Measurements from ENCODE around the gene LZTR1.
"Not testable (repeated sequence)": the region's sequence is repeated elsewhere in the genome, so short reads cannot be mapped to it uniquely, and the experiment has no call there.

LZTR1 gene

DNA sequence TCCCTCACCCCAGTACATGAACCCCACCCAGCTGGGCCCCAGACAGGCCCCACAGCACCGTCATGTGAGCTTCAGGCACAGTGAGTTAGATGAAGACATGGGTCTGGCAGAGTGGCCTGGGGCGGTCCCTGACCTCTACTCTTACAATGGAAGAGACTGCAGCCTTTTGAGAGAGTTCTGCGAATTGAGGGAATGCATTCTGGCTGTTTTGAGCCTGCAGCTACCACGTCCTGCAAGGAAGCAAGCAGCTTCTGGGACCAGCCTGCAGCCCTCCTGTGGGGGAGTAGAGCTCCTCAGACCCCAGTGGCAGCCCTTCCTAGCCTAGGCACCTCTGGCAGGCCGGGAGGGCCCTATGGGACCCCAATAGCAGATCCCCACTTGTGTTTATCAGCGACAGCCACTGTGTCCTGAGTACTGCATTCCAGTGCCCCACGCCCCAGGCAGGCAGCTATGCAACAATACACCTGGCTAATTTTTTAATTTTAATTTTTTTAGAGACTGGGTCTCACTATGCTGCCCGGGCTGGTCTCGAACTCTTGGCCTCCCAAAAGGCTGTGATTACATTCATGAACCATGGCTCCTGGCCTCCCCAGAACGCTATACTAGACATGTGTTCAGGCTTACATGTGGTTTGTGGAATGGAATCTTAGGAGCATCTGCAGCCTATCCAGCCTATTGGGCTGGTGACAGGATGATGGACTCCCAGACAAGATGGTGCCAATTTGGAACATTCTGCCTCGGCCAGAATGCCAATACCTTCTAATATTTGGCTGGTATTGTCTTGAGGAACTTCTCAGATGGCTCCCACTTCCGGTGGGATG is 51.0 kb downstream of the LZTR1 start:
- 94% methylated on average over 9 of the region's 12 CpGs for WGBS (ENCODE audit: insufficient coverage)
- Histone ChIP-seq H3K4me3 (ENCODE audit: control insufficient read depth in 1 of 7, extremely low read depth in 1 of 7, insufficient read depth in 4 of 7, low read depth in 2 of 7, low read length in 6 of 7) (no peak overlapping the region), H3K4me1 (ENCODE audit: control extremely low read depth in 1 of 4, control insufficient read depth in 4 of 4, insufficient read depth in 4 of 4, low read length in 3 of 4) (peaks cover 0 to 8% (median 5%) of the 10 kb centered on the region in 4 experiments), H3K27ac (ENCODE audit: insufficient read depth in 1 of 2, low read depth in 1 of 2, low read length in 2 of 2, poor library complexity in 1 of 2, severe bottlenecking in 2 of 2) (no peak overlapping the region), H3K9me3 (ENCODE audit: control extremely low read depth in 1 of 5, control insufficient read depth in 4 of 5, insufficient read depth in 2 of 5, low read depth in 1 of 5, low read length in 4 of 5) (no peaks in the 10 kb centered on the region), H3K27me3 (replicated peaks in 2 of 5; ENCODE audit: control insufficient read depth in 4 of 5, insufficient read depth in 5 of 5, low read length in 4 of 5) (peaks cover 0 to 27% (median 15%) of the 10 kb centered on the region in 5 experiments), H3K36me3 (ENCODE audit: control insufficient read depth in 4 of 4, insufficient read depth in 4 of 4, low read length in 3 of 4) (no peaks in the 10 kb centered on the region)
- POLR2A ChIA-PET = no interaction called here
- CTCF ChIA-PET = interaction anchor here (1.1 kb wide), 1 partner anchor 30 kb away, joined by 3 read pairs; no protein-coding TSS in a partner anchor
- DNase-seq = no peak

DNA sequence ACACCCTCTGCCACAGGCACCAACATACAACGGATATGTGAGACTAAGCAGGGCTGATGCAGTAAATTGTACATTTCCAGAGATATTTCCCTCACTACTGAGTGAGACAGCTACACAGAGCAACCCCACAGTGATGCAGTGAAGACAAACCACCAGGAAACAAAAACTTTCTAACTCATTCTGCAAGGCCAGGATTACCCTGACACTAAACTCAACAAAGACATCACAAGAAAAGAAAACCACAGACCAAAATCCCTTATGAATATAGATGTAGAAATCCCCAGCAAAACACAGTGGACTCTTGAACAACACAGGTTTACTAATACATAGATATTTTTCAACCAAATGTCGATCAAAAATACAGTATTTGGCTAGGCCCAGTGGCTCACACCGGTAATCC is 51.8 kb downstream of the LZTR1 start:
- no peak for DNase-seq
- 100% methylated on average over 2 of the region's 3 CpGs for WGBS (ENCODE audit: insufficient coverage)
- peaks cover 0 to 8% (median 5%) of the 10 kb centered on the region in 4 experiments for H3K4me1 ChIP-seq (ENCODE audit: control extremely low read depth in 1 of 4, control insufficient read depth in 4 of 4, insufficient read depth in 4 of 4, low read length in 3 of 4)
- CTCF ChIA-PET = interaction anchor here (1.1 kb wide), 1 partner anchor 31 kb away, joined by 3 read pairs; no protein-coding TSS in a partner anchor
- peaks cover 0 to 27% (median 15%) of the 10 kb centered on the region in 5 experiments for H3K27me3 ChIP-seq (replicated peaks in 2 of 5; ENCODE audit: control insufficient read depth in 4 of 5, insufficient read depth in 5 of 5, low read length in 4 of 5)
- H3K27ac ChIP-seq (ENCODE audit: insufficient read depth in 1 of 2, low read depth in 1 of 2, low read length in 2 of 2, poor library complexity in 1 of 2, severe bottlenecking in 2 of 2) = no peak overlapping the region
- H3K4me3 ChIP-seq (ENCODE audit: control insufficient read depth in 1 of 7, extremely low read depth in 1 of 7, insufficient read depth in 4 of 7, low read depth in 2 of 7, low read length in 6 of 7) = no peak overlapping the region
- POLR2A ChIA-PET = no interaction called here
- no peaks in the 10 kb centered on the region for H3K9me3 ChIP-seq (ENCODE audit: control extremely low read depth in 1 of 5, control insufficient read depth in 4 of 5, insufficient read depth in 2 of 5, low read depth in 1 of 5, low read length in 4 of 5)
- H3K36me3 ChIP-seq (ENCODE audit: control insufficient read depth in 4 of 4, insufficient read depth in 4 of 4, low read length in 3 of 4) = no peaks in the 10 kb centered on the region

DNA sequence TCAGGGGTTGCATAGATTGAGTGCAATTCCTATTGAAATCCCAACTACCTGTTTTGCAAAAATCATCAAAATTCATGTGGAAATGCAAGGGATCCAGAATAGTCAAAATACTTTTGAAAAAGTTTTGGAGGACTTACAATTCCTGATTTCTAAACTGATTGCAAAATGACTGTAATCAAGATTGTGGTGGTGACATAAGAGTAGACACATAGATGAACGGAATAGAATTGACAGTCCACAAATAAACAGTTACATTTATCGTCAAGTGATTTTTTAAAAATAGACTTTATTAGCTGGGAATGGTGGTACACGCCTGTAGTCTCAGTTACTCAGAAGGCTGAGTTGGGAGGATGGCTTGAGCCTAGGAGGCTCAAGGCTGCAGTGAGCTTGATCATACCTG is 52.9 kb downstream of the LZTR1 start:
- Histone ChIP-seq H3K4me1 (ENCODE audit: control extremely low read depth in 1 of 4, control insufficient read depth in 4 of 4, insufficient read depth in 4 of 4, low read length in 3 of 4) (peaks cover 0 to 8% (median 5%) of the 10 kb centered on the region in 4 experiments), H3K4me3 (ENCODE audit: control insufficient read depth in 1 of 7, extremely low read depth in 1 of 7, insufficient read depth in 4 of 7, low read depth in 2 of 7, low read length in 6 of 7) (no peak overlapping the region), H3K36me3 (ENCODE audit: control insufficient read depth in 4 of 4, insufficient read depth in 4 of 4, low read length in 3 of 4) (no peaks in the 10 kb centered on the region), H3K27me3 (replicated peaks in 2 of 5; ENCODE audit: control insufficient read depth in 4 of 5, insufficient read depth in 5 of 5, low read length in 4 of 5) (peaks cover 0 to 27% (median 15%) of the 10 kb centered on the region in 5 experiments), H3K27ac (ENCODE audit: insufficient read depth in 1 of 2, low read depth in 1 of 2, low read length in 2 of 2, poor library complexity in 1 of 2, severe bottlenecking in 2 of 2) (no peak overlapping the region), H3K9me3 (ENCODE audit: control extremely low read depth in 1 of 5, control insufficient read depth in 4 of 5, insufficient read depth in 2 of 5, low read depth in 1 of 5, low read length in 4 of 5) (no peaks in the 10 kb centered on the region)
- 100% methylated on average over 1 of the region's 3 CpGs for WGBS (ENCODE audit: insufficient coverage)
- DNase-seq = no peak
- ChIA-PET CTCF (no interaction called here), POLR2A (no interaction called here)

DNA sequence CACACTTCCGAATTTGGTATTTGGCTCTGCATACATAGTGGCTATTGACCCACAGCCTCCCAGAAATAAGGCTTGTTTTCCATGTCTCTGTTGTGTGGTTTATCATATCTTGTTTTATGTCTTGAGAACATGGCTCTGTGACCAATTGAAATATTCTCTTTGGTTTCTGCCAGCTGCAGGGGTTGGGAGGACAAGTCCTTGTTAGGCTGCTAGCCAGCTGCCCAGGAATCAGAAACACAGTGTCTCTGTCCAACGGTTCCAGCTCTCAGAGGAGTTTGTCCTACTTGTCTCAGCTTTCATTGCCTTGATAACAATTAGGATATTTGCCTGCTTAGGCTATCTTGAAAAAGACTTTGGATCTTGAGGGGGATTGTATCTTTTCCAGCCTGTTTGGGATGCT is 56.3 kb downstream of the LZTR1 start:
- peaks cover 0 to 2% (median 0%) of the 10 kb centered on the region in 4 experiments for H3K4me1 ChIP-seq (ENCODE audit: control extremely low read depth in 1 of 4, control insufficient read depth in 4 of 4, insufficient read depth in 4 of 4, low read length in 3 of 4)
- no peak overlapping the region for H3K4me3 ChIP-seq (ENCODE audit: control insufficient read depth in 1 of 7, extremely low read depth in 1 of 7, insufficient read depth in 4 of 7, low read depth in 2 of 7, low read length in 6 of 7)
- DNase-seq = no peak
- ChIA-PET CTCF (interaction anchor here (1.1 to 2.3 kb wide), 2 partner anchors 9 to 17 kb away, joined by 4 to 8 read pairs; no protein-coding TSS in a partner anchor), POLR2A (no interaction called here)
- H3K9me3 ChIP-seq (ENCODE audit: control extremely low read depth in 1 of 5, control insufficient read depth in 4 of 5, insufficient read depth in 2 of 5, low read depth in 1 of 5, low read length in 4 of 5) = no peaks in the 10 kb centered on the region
- H3K36me3 ChIP-seq (ENCODE audit: control insufficient read depth in 4 of 4, insufficient read depth in 4 of 4, low read length in 3 of 4) = no peaks in the 10 kb centered on the region
- H3K27me3 ChIP-seq (replicated peaks in 2 of 5; ENCODE audit: control insufficient read depth in 4 of 5, insufficient read depth in 5 of 5, low read length in 4 of 5) = peaks cover 0 to 9% (median 0%) of the 10 kb centered on the region in 5 experiments
- H3K27ac ChIP-seq (ENCODE audit: insufficient read depth in 1 of 2, low read depth in 1 of 2, low read length in 2 of 2, poor library complexity in 1 of 2, severe bottlenecking in 2 of 2) = no peak overlapping the region
- 100% methylated on average over 1 of the region's 2 CpGs for WGBS (ENCODE audit: insufficient coverage)

DNA sequence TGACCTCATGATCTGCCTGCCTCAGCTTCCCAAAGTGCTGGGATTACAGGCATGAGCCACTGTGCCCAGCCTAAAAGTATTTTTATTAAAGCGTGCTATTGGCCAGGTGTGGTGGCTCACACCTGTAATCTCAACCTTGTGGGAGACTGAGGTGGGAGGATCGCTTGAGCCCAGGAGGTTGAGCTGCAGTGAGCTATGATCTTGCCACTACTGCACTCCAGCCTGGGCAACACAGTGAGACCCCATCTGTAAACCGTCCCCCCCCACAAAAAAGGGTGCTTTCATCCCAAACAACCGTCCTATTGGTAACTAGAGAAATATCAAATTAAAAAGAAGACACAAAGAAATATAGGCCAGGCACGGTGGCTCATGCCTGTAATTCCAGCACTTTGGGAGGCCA is 57.1 kb downstream of the LZTR1 start:
- 91% methylated on average over 4 of the region's 5 CpGs for WGBS (ENCODE audit: insufficient coverage)
- DNase-seq; H3K36me3 ChIP-seq (ENCODE audit: control insufficient read depth in 4 of 4, insufficient read depth in 4 of 4, low read length in 3 of 4); H3K27ac ChIP-seq (ENCODE audit: insufficient read depth in 1 of 2, low read depth in 1 of 2, low read length in 2 of 2, poor library complexity in 1 of 2, severe bottlenecking in 2 of 2); H3K27me3 ChIP-seq (replicated peaks in 2 of 5; ENCODE audit: control insufficient read depth in 4 of 5, insufficient read depth in 5 of 5, low read length in 4 of 5); POLR2A ChIA-PET; H3K4me3 ChIP-seq (ENCODE audit: control insufficient read depth in 1 of 7, extremely low read depth in 1 of 7, insufficient read depth in 4 of 7, low read depth in 2 of 7, low read length in 6 of 7); H3K9me3 ChIP-seq (ENCODE audit: control extremely low read depth in 1 of 5, control insufficient read depth in 4 of 5, insufficient read depth in 2 of 5, low read depth in 1 of 5, low read length in 4 of 5); H3K4me1 ChIP-seq (ENCODE audit: control extremely low read depth in 1 of 4, control insufficient read depth in 4 of 4, insufficient read depth in 4 of 4, low read length in 3 of 4): not testable (repeated sequence)
- CTCF ChIA-PET = interaction anchor here (2.3 kb wide), 1 partner anchor 18 kb away, joined by 8 read pairs; no protein-coding TSS in a partner anchor

DNA sequence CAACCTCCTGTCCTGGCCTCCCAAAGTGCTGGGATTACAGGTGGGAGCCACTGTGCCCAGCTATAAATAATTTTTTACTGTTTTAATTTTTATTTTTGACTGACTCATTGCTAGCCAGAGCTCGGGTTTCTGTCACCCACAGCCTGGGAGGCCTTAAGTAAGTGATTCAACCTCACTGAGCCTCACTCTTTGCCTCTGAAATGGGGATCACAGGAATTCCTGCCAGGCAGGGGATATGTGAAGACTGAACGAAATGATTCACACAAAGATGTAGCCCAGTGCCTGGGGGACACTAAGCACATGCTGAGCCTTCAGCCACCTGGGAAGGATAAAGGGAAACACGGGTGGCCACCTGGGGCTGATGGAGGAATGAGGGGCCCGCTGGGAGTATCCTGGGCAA is 59.8 kb downstream of the LZTR1 start:
- Histone ChIP-seq H3K4me1 (ENCODE audit: control extremely low read depth in 1 of 4, control insufficient read depth in 4 of 4, insufficient read depth in 4 of 4, low read length in 3 of 4) (peaks cover 0 to 27% (median 21%) of the 10 kb centered on the region in 4 experiments), H3K27ac (ENCODE audit: insufficient read depth in 1 of 2, low read depth in 1 of 2, low read length in 2 of 2, poor library complexity in 1 of 2, severe bottlenecking in 2 of 2) (no peak overlapping the region), H3K9me3 (ENCODE audit: control extremely low read depth in 1 of 5, control insufficient read depth in 4 of 5, insufficient read depth in 2 of 5, low read depth in 1 of 5, low read length in 4 of 5) (no peaks in the 10 kb centered on the region), H3K27me3 (replicated peaks in 2 of 5; ENCODE audit: control insufficient read depth in 4 of 5, insufficient read depth in 5 of 5, low read length in 4 of 5) (peaks cover 0 to 7% (median 0%) of the 10 kb centered on the region in 5 experiments), H3K36me3 (ENCODE audit: control insufficient read depth in 4 of 4, insufficient read depth in 4 of 4, low read length in 3 of 4) (no peaks in the 10 kb centered on the region), H3K4me3 (ENCODE audit: control insufficient read depth in 1 of 7, extremely low read depth in 1 of 7, insufficient read depth in 4 of 7, low read depth in 2 of 7, low read length in 6 of 7) (no peak overlapping the region)
- ChIA-PET CTCF (no interaction called here), POLR2A (no interaction called here)
- WGBS (ENCODE audit: insufficient coverage) = 97% methylated on average over 4 of the region's 4 CpGs
- DNase-seq = no peak

Data from common myeloid progenitor, CD34-positive (primary cell).